ENCODE measurements around the gene SEC22A. TPM values are rescaled to one million over a fixed set of nuclear protein-coding genes. Genes with fewer than 3 reads are reported as not detected.

The SEC22A gene
- total and polyA plus RNA-seq, 2 of the 8 experiments (the other 6 are each of a cell fraction or from before 2014, with no cell fraction given), result 10.6 to 17.1 TPM

GRCh38 chr3:123292321-123293310, 90.9 kb downstream of the SEC22A start:
- Histone ChIP-seq H2BK15ac (ENCODE audit: low read length) (no peak overlapping the region), H4K91ac (replicated peaks; ENCODE audit: insufficient read length, low read length) (no peak overlapping the region), H3K4me1 (replicated peaks in 1 of 4; ENCODE audit: control insufficient read depth in 3 of 4, insufficient read depth in 4 of 4, low read length in 3 of 4) (peaks cover 0 to 2% (median 0%) of the 10 kb centered on the region in 4 experiments; a peak in 1 of 7 replicates), H3K9ac (replicated peaks in 1 of 4; ENCODE audit: extremely low read depth in 1 of 4, low read depth in 3 of 4, low read length in 3 of 4) (no peak overlapping the region), H2BK5ac (ENCODE audit: low read depth, low read length) (no peak overlapping the region), H2AK5ac (ENCODE audit: low read depth, low read length) (no peak overlapping the region), H3K4me2 (ENCODE audit: insufficient read depth in 1 of 2, low read depth in 2 of 2, low read length in 2 of 2) (no peak overlapping the region), H4K20me1 (replicated peaks in 1 of 2; ENCODE audit: control insufficient read depth in 1 of 2, insufficient read depth in 2 of 2, low read length in 2 of 2) (peaks cover 2 to 3% of the 10 kb centered on the region in 2 experiments), H3K27ac (ENCODE audit: low read depth, low read length) (no peak overlapping the region), H2BK12ac (ENCODE audit: low read depth, low read length) (no peak overlapping the region), H3K9me3 (ENCODE audit: insufficient read depth in 2 of 2, low read depth in 1 of 2, low read length in 1 of 2) (no peaks in the 10 kb centered on the region), H4K8ac (ENCODE audit: extremely low read depth, insufficient read depth, low read length) (no peak overlapping the region), H4K5ac (ENCODE audit: insufficient read length, low read depth, low read length) (no peak overlapping the region), H3K36me3 (ENCODE audit: control insufficient read depth in 2 of 4, insufficient read depth in 4 of 4, low read length in 3 of 4) (peaks cover 5 to 19% (median 13%) of the 10 kb centered on the region in 4 experiments; a peak in 7 of 8 replicates), H3K18ac (ENCODE audit: extremely low read depth, low read length) (no peak overlapping the region), H2BK20ac (ENCODE audit: low read length) (no peak overlapping the region), H2AFZ (ENCODE audit: low read length) (no peak overlapping the region), H3K27me3 (replicated peaks in 1 of 4; ENCODE audit: control insufficient read depth in 3 of 4, extremely low read depth in 1 of 4, insufficient read depth in 3 of 4, low read length in 3 of 4) (no peaks in the 10 kb centered on the region), H2BK120ac (replicated peaks; ENCODE audit: low read depth, low read length) (no peak overlapping the region), H3K23me2 (ENCODE audit: low read depth, low read length) (no peaks in the 10 kb centered on the region), H3K56ac (replicated peaks; ENCODE audit: insufficient read length, low read depth, low read length) (no peak overlapping the region), H3K4me3 (ENCODE audit: extremely low read depth in 1 of 4, insufficient read depth in 2 of 4, low read depth in 3 of 4, low read length in 4 of 4) (no peak overlapping the region), H3K4ac (replicated peaks; ENCODE audit: insufficient read length, low read depth, low read length) (no peak overlapping the region), H3K14ac (ENCODE audit: insufficient read length) (no peak overlapping the region), H3K79me1 (ENCODE audit: low read depth, low read length) (no peaks in the 10 kb centered on the region), H3K23ac (ENCODE audit: insufficient read length) (no peak overlapping the region), H3K79me2 (ENCODE audit: control insufficient read depth in 1 of 2, insufficient read depth in 2 of 2, low read length in 2 of 2) (no peaks in the 10 kb centered on the region)
- ChIA-PET POLR2A (ENCODE audit: partially characterized antibody) (interaction anchor here (0.9 to 1.4 kb wide), 3 partner anchors 9 to 13 kb away, joined by 4 to 8 read pairs (median 5); no protein-coding TSS in a partner anchor), CTCF (ENCODE audit: partially characterized antibody) (interaction anchor here (0.6 to 3.7 kb wide), 7 partner anchors 9 to 105 kb away, joined by 3 to 28 read pairs (median 3); no protein-coding TSS in a partner anchor)
- FAIRE-seq (no peak), DNase-seq (ENCODE audit: low read depth in 1 of 2, low spot score in 2 of 2) (no peak)
- 86% methylated on average over 14 of the region's 15 CpGs; no CpG with 5 or more reads in 1 of the 2 experiments for WGBS, 2 experiments (ENCODE audit: extremely low coverage in 1 of 2, insufficient coverage in 1 of 2, insufficient read length in 1 of 2, insufficient replicate concordance in 2 of 2, low coverage in 1 of 2, low lambda C conversion rate in 2 of 2, missing lambda C conversion rate in 1 of 2)
- no peak for TF ChIP-seq POU5F1 (IDR thresholded peaks at IDR 0.05; ENCODE audit: low read depth, low read length)
- TF ChIP-seq SIN3A (conservative IDR thresholded peaks at IDR 0.05 in 1 of 2, IDR thresholded peaks at IDR 0.05 in 1 of 2; ENCODE audit: low read depth in 1 of 2, low read length in 2 of 2), result no peak
- TF ChIP-seq MAX (IDR thresholded peaks at IDR 0.05), result no peak
- no peak for TF ChIP-seq TAF7 (optimal IDR thresholded peaks at IDR 0.05; ENCODE audit: borderline replicate concordance, low read depth, low read length)
- no peak for TF ChIP-seq EP300 (IDR thresholded peaks at IDR 0.05; ENCODE audit: borderline replicate concordance in 1 of 2, low read depth in 2 of 2, low read length in 2 of 2)
- TF ChIP-seq CBX8 (IDR thresholded peaks at IDR 0.05; ENCODE audit: borderline replicate concordance, low read depth, low read length), result no peak
- TF ChIP-seq MAFK (IDR thresholded peaks at IDR 0.05; ENCODE audit: low read depth, low read length), result no peak
- TF ChIP-seq ASH2L (IDR thresholded peaks at IDR 0.05; ENCODE audit: low read length), result no peak
- no peak for TF ChIP-seq RXRA (IDR thresholded peaks at IDR 0.05; ENCODE audit: insufficient read depth, low read depth, low read length)
- TF ChIP-seq BCL11A (IDR thresholded peaks at IDR 0.05; ENCODE audit: low read depth in 2 of 2, low read length in 2 of 2), result no peak
- no peak for TF ChIP-seq SP4 (IDR thresholded peaks at IDR 0.05; ENCODE audit: low read length)
